Globus pallidus (tissue), 1 donor: Measurements from ENCODE around the gene KCNJ14.

Experiments used
- DNase-seq: peaks from one replicate; pipeline ENCODE4 v3.0.0-alpha.2; 2015; ENCODE audit warnings: low spot score

Gene KCNJ14

GRCh38 chr19:48445606-48446481, 9.5 kb upstream of the KCNJ14 start, which contains the start of gene GRWD1:
TSS of gene GRWD1 (plus strand) at chr19:48445983. CDS start at chr19:48446006, 23 bp downstream.
- DNase-seq, result peak; percentile 92

GRCh38 chr19:48446579-48446978, 8.8 kb upstream of the KCNJ14 start:
- DNase-seq, result no peak

GRCh38 chr19:48448563-48448962, 6.8 kb upstream of the KCNJ14 start:
- no peak for DNase-seq

- no peak for DNase-seq
These were observed 4.9 kb upstream of the KCNJ14 start for GRCh38 chr19:48450441-48450840.

GRCh38 chr19:48450863-48451262, 4.5 kb upstream of the KCNJ14 start:
- DNase-seq, result no peak

GRCh38 chr19:48451624-48452023, 3.8 kb upstream of the KCNJ14 start:
- DNase-seq, result no peak

GRCh38 chr19:48452289-48453190, 2.8 kb upstream of the KCNJ14 start:
- DNase-seq, result no peak

GRCh38 chr19:48454150-48454730, 1.1 kb upstream of the KCNJ14 start:
- DNase-seq, result peak; percentile 35

GRCh38 chr19:48455908-48456562, 661 bp downstream of the KCNJ14 start:
- DNase-seq, result no peak

GRCh38 chr19:48456864-48457263, 1.5 kb downstream of the KCNJ14 start:
- no peak for DNase-seq

GRCh38 chr19:48458016-48458415, 2.6 kb downstream of the KCNJ14 start:
- DNase-seq, result no peak

GRCh38 chr19:48461651-48461981, 6.2 kb downstream of the KCNJ14 start:
- DNase-seq, result no peak

GRCh38 chr19:48461982-48462655, 6.7 kb downstream of the KCNJ14 start:
- DNase-seq, result no peak

- no peak for DNase-seq
These were observed 9.8 kb downstream of the KCNJ14 start for GRCh38 chr19:48465215-48465614.

- DNase-seq, result no peak
These were observed 11.4 kb downstream of the KCNJ14 start for GRCh38 chr19:48466561-48467325.

GRCh38 chr19:48468772-48469288, 13.5 kb downstream of the KCNJ14 start:
- DNase-seq, result peak; percentile 100

- DNase-seq, result peak; percentile 77
These were observed 14.0 kb downstream of the KCNJ14 start, which contains the start of gene CYTH2 for GRCh38 chr19:48469289-48469881. TSS of gene CYTH2 (plus strand) at chr19:48469369. CDS start at chr19:48469508, 139 bp downstream.

- DNase-seq, result no peak
These were observed 14.7 kb downstream of the KCNJ14 start for GRCh38 chr19:48469934-48470680.

- no peak for DNase-seq
These were observed 15.5 kb downstream of the KCNJ14 start for GRCh38 chr19:48470856-48471255.
